ENCODE results near the gene BRAF.

DNA sequence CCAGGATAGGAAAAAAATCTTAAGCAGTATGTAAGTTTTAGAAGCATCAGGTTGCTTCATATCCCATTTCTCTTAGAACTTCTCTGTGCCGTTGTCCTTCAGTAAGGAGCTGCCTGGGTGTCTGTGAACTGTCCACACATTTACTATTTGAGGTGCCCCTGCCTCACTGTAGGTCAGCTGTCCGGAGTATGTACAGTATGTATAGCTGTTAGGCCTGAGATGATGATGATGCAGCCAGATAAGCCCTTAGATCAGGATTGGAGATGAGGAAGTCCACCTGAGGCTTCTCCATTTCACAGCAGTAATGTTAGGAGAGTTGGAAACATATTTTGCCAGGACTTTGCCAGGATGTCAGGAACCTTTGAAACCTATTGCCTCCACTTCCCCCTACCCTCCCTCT lies 220.5 kb downstream of the BRAF start:
- TF ChIP-seq, protein P1, sequence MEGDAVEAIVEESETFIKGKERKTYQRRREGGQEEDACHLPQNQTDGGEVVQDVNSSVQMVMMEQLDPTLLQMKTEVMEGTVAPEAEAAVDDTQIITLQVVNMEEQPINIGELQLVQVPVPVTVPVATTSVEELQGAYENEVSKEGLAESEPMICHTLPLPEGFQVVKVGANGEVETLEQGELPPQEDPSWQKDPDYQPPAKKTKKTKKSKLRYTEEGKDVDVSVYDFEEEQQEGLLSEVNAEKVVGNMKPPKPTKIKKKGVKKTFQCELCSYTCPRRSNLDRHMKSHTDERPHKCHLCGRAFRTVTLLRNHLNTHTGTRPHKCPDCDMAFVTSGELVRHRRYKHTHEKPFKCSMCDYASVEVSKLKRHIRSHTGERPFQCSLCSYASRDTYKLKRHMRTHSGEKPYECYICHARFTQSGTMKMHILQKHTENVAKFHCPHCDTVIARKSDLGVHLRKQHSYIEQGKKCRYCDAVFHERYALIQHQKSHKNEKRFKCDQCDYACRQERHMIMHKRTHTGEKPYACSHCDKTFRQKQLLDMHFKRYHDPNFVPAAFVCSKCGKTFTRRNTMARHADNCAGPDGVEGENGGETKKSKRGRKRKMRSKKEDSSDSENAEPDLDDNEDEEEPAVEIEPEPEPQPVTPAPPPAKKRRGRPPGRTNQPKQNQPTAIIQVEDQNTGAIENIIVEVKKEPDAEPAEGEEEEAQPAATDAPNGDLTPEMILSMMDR (IDR thresholded peaks at IDR 0.05; ENCODE audit: extremely low read depth in 1 of 2, insufficient read depth in 1 of 2, low read depth in 1 of 2, low read length in 2 of 2) = no peak
- no peak for TF ChIP-seq EZH2 (IDR thresholded peaks at IDR 0.05; ENCODE audit: borderline replicate concordance, low read depth, low read length, severe bottlenecking)
- no peak for TF ChIP-seq MYC (IDR thresholded peaks at IDR 0.05; ENCODE audit: low read depth, low read length)
- TF ChIP-seq, protein P2, sequence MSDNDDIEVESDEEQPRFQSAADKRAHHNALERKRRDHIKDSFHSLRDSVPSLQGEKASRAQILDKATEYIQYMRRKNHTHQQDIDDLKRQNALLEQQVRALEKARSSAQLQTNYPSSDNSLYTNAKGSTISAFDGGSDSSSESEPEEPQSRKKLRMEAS (IDR thresholded peaks at IDR 0.05; ENCODE audit: insufficient read depth, insufficient read length) = no peak
- no peak for TF ChIP-seq POLR2A (IDR thresholded peaks at IDR 0.05; ENCODE audit: low read depth, low read length)
- TF ChIP-seq POLR2AphosphoS5 (IDR thresholded peaks at IDR 0.05; ENCODE audit: insufficient read depth, low read depth, low read length) = no peak
- no peak for TF ChIP-seq GATA2 (IDR thresholded peaks at IDR 0.05; ENCODE audit: insufficient read depth, insufficient read length, low read depth, low read length)
- TF ChIP-seq FOS (IDR thresholded peaks at IDR 0.05; ENCODE audit: borderline replicate concordance, insufficient read depth, low read length) = no peak

Data from endothelial cell of umbilical vein (primary cell).